ENCODE data around the gene PROZ.

Gene PROZ

DNA sequence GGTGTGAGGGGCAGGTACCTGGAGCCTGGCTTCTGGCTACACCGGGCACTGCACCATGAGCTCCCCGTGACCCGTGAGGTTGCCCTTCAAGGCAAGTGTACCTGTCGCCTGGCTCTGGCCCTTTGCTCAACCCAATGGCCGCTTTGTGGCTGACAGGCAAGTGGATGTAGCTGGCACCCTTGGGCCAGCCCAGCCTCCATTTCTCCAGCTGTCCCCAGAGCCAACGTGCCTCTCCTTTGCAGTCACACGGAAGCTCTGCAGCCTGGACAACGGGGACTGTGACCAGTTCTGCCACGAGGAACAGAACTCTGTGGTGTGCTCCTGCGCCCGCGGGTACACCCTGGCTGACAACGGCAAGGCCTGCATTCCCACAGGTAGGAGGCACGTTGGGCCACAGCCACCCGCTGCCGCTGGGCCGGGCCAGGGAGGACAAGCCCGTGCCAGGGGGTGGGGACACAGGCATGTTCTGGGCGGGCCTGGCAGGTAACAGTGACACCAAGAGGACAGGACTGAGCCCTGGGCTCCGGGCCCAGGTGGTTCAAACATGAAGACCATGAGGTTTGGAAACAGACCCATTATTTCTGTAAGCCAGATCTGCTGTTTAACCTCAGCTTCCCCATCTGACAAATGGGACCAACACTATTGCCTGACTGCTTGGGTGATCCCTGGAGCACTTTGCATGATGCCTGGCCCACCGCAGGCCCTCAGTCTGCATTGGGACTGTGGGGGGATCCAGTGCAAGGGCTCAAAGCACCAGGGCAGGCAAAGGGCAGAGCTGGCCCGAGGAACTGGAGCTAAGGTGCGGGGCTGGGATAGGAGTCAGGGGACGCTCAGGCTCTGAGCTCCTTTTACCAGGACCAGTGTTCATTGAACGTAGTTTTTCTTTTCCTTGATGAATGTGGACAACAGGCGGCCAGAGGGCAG, 17.5 kb upstream of the PROZ start:
- TF ChIP-seq, protein P1, sequence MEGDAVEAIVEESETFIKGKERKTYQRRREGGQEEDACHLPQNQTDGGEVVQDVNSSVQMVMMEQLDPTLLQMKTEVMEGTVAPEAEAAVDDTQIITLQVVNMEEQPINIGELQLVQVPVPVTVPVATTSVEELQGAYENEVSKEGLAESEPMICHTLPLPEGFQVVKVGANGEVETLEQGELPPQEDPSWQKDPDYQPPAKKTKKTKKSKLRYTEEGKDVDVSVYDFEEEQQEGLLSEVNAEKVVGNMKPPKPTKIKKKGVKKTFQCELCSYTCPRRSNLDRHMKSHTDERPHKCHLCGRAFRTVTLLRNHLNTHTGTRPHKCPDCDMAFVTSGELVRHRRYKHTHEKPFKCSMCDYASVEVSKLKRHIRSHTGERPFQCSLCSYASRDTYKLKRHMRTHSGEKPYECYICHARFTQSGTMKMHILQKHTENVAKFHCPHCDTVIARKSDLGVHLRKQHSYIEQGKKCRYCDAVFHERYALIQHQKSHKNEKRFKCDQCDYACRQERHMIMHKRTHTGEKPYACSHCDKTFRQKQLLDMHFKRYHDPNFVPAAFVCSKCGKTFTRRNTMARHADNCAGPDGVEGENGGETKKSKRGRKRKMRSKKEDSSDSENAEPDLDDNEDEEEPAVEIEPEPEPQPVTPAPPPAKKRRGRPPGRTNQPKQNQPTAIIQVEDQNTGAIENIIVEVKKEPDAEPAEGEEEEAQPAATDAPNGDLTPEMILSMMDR (IDR thresholded peaks at IDR 0.05; ENCODE audit: extremely low read depth, missing control alignments), result no peak
- no peak for DNase-seq (ENCODE audit: low spot score)

DNA sequence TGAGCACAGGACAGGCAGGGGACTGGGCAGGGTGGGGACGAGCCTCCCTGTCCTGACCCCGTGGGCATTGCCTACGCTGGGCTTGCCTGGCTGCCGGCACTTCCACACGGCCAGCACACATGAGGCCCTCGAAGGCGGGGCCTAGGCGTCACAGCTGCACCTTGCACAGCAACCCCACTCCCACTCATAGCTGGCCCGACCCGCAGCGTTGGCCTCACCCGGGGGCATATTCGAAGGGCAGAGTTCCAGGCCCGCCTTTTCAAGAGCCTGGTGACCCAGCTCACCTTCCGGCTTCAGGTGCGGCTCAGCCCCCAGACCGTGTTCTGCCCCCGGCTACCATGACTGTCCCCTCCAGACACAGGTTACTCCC, 16.9 kb upstream of the PROZ start:
- DNase-seq (ENCODE audit: low spot score), result no peak
- TF ChIP-seq, protein P1 (IDR thresholded peaks at IDR 0.05; ENCODE audit: extremely low read depth, missing control alignments), result no peak

DNA sequence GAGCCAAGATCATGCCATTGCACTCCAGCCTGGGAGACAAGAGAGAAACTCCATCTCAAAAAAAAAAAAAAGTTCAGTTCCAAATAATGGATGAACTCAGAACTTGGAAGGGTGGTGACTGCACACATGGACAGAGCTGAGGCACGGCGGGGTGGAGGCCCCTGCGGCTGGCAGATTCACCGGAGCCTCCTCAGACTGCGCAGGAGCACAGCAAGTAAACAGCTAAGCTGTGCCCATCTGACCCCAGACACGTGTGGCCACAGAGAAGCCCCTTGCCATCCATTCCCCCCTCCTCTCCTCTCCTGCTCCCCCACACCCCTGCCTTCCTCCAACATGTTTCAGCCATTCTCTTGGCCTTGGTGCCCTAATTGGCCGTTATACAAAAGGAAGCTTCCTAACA, 15.6 kb upstream of the PROZ start:
- TF ChIP-seq, protein P1 (IDR thresholded peaks at IDR 0.05; ENCODE audit: extremely low read depth, missing control alignments), result no peak
- no peak for DNase-seq (ENCODE audit: low spot score)

DNA sequence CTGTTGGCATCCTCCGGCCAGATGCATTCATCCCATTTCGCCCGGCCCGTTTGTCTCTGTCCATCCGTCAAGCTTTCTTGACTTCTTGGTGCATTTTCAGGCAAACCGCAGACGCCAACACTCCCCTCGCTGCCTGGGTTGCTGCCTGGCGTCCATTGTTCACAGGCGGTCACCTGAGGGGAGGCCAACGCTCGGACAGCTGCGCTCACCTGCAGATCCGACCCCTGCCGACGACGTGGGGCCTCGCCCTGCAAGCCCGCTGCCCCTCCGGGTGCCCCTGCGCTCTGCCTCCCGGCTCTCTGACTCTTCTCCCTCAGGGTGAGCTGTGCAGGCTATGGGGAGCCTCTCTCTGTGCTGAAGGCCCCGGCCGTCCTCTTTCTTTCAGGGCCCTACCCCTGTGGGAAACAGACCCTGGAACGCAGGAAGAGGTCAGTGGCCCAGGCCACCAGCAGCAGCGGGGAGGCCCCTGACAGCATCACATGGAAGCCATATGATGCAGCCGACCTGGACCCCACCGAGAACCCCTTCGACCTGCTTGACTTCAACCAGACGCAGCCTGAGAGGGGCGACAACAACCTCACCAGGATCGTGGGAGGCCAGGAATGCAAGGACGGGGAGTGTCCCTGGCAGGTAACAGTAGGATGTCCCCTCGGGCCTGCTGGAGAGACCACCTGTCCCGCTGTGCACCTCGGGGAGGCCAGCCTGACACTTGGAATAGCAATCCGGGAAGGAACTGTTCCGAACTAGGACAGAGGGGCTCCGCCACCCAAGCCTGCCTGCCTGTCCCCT, 14.8 kb upstream of the PROZ start:
- DNase-seq (ENCODE audit: low spot score), result no peak
- TF ChIP-seq, protein P1 (IDR thresholded peaks at IDR 0.05; ENCODE audit: extremely low read depth, missing control alignments), result no peak

DNA sequence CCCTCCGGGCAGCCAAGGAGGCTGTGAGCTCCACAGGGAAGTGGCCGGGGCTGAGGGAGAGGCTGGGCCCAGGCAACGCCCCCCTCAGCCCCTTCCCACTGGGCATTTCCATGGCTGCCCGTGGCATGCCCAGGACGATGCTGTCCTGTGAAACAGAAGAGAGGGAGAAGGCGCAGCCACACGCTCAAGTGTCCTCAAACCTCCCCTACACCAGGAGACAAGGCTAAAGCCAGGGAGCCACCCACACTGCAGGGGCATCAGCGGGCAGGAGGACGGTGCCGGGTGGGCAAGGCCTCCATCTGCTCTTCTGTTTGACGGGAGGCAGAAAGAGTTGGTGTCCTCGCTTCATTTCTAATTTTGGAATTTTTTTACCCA, 14.2 kb upstream of the PROZ start:
- TF ChIP-seq, protein P1 (IDR thresholded peaks at IDR 0.05; ENCODE audit: extremely low read depth, missing control alignments), result no peak

DNA sequence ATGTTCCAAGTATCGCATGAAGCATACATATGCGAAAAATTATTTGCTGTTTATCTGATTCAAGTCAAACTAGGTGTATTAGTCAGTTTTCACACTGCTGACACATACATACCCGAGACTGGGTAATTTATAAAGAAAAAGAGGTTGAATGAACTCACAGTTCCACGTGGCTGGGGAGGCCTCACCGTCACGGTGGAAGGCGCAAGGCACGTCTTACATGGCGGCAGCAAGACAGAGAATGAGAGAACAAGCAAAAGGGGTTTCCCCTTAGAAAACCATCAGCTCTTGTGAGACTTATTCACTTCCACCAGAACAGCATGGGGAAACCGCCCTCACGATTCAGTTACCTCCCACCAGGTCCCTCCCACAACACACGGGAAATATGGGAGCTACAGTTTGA, 13.0 kb upstream of the PROZ start:
- DNase-seq (ENCODE audit: low spot score), result no peak
- TF ChIP-seq, protein P1 (IDR thresholded peaks at IDR 0.05; ENCODE audit: extremely low read depth, missing control alignments), result no peak

More for the DNA sequence above, 14.2 kb upstream of the PROZ start:
- no peak for DNase-seq (ENCODE audit: low spot score)
